Esophagus (tissue), 2 donors: ENCODE results near the gene PGBD5. TPM values are rescaled to one million over a fixed set of nuclear protein-coding genes. Genes with fewer than 3 reads are reported as not detected.

ENCODE experiments used
- H3K27ac ChIP-seq, 2 donors: one replicate each; pipeline ENCODE4 v1.5.1; 2013; ENCODE audit warnings: low read depth in 2 of 2, mild to moderate bottlenecking in 2 of 2, inconsistent platforms in 1 of 2, low read length in 1 of 2, moderate library complexity in 1 of 2
- H3K27me3 ChIP-seq, 2 donors: one replicate each; pipeline ENCODE4 v1.6.1; 2013; ENCODE audit warnings: low read length in 2 of 2, control low read depth in 1 of 2, mild to moderate bottlenecking in 1 of 2; ENCODE audit not compliant: insufficient read depth in 2 of 2, control insufficient read depth in 1 of 2
- H3K36me3 ChIP-seq, 2 donors: one replicate each; pipeline ENCODE4 v1.6.1; 2013; ENCODE audit warnings: low read length in 1 of 2; ENCODE audit not compliant: control insufficient read depth in 2 of 2, insufficient read depth in 2 of 2
- H3K4me1 ChIP-seq, 2 donors: one replicate each; pipeline ENCODE4 v1.6.1; 2013; ENCODE audit warnings: low read length in 1 of 2; ENCODE audit not compliant: control insufficient read depth in 2 of 2, insufficient read depth in 2 of 2
- H3K4me3 ChIP-seq, 2 donors: one replicate each; pipeline ENCODE4 v1.5.1; 2013; ENCODE audit warnings: low read length in 2 of 2, mild to moderate bottlenecking in 2 of 2, low read depth in 1 of 2, moderate library complexity in 1 of 2
- H3K9me3 ChIP-seq, 2 donors: one replicate each; pipeline ENCODE4 v1.6.1; 2013; ENCODE audit warnings: mild to moderate bottlenecking in 2 of 2, low read depth in 1 of 2, low read length in 1 of 2, moderate library complexity in 1 of 2; ENCODE audit not compliant: control insufficient read depth in 2 of 2, insufficient read depth in 1 of 2
- WGBS, 2 donors: extraction: QIAGEN DNeasy Blood & Tissue Kit; methylation state at CpG; one replicate each; pipeline ENCODE4 v1.1.7; 2013; 5-methylcytosine and 5-hydroxymethylcytosine counted together
- polyA plus RNA-seq, 2 donors: library from polyadenylated mRNA; stranded (reverse); fragments of 200-250 nt; gene quantifications; one replicate each; pipeline ENCODE4 v1.2.3, GENCODE V29; 2013
- donor health status: healthy with polysubstance abuse.
- donor health status: Bipolar disorder and iron deficiency.

The PGBD5 gene
- polyA plus RNA-seq, 2 donors: 0.22 to 0.67 TPM

GRCh38 chr1:230339033-230339432, 87.1 kb downstream of the PGBD5 start:
- peaks cover 0 to 3% of the 10 kb centered on the region in 2 donors for H3K27me3 ChIP-seq

GRCh38 chr1:230337266-230337665, 88.9 kb downstream of the PGBD5 start:
- Histone ChIP-seq H3K27ac (no peak overlapping the region), H3K4me1 (no peaks in the 10 kb centered on the region), H3K4me3 (no peak overlapping the region), H3K36me3 (no peaks in the 10 kb centered on the region), H3K9me3 (no peaks in the 10 kb centered on the region), H3K27me3 (no peaks in the 10 kb centered on the region)
- WGBS, 2 donors: 87% methylated on average over 5 of the region's 5 CpGs

More at GRCh38 chr1:230339033-230339432, 87.1 kb downstream of the PGBD5 start:
- Histone ChIP-seq H3K4me3 (no peak overlapping the region), H3K9me3 (no peaks in the 10 kb centered on the region), H3K27ac (no peak overlapping the region), H3K36me3 (no peaks in the 10 kb centered on the region), H3K4me1 (no peaks in the 10 kb centered on the region)
- 84 to 87% methylated on average over 8 of the region's 8 CpGs for WGBS, 2 donors

- no peaks in the 10 kb centered on the region for H3K36me3 ChIP-seq
- 77 to 78% methylated on average over 12 of the region's 12 CpGs for WGBS, 2 donors
- no peak overlapping the region for H3K4me3 ChIP-seq
- H3K4me1 ChIP-seq: no peaks in the 10 kb centered on the region
- no peaks in the 10 kb centered on the region for H3K27me3 ChIP-seq
- no peaks in the 10 kb centered on the region for H3K9me3 ChIP-seq
- H3K27ac ChIP-seq: no peak overlapping the region
Measured at GRCh38 chr1:230335861-230336522, 90.1 kb downstream of the PGBD5 start.

- Histone ChIP-seq H3K4me1 (no peaks in the 10 kb centered on the region), H3K27ac (no peak overlapping the region), H3K4me3 (no peak overlapping the region), H3K36me3 (no peaks in the 10 kb centered on the region), H3K27me3 (no peaks in the 10 kb centered on the region), H3K9me3 (no peaks in the 10 kb centered on the region)
- 85% methylated on average over 3 of the region's 3 CpGs for WGBS, 2 donors
Measured at GRCh38 chr1:230334447-230334837, 91.7 kb downstream of the PGBD5 start.

- Histone ChIP-seq H3K9me3 (no peaks in the 10 kb centered on the region), H3K4me3 (no peak overlapping the region), H3K4me1 (no peaks in the 10 kb centered on the region), H3K36me3 (no peaks in the 10 kb centered on the region), H3K27ac (no peak overlapping the region), H3K27me3 (no peaks in the 10 kb centered on the region)
- 89 to 92% methylated on average over 20 of the region's 20 CpGs for WGBS, 2 donors
Measured at GRCh38 chr1:230333590-230334446, 92.3 kb downstream of the PGBD5 start.

GRCh38 chr1:230332575-230333066, 93.5 kb downstream of the PGBD5 start:
- Histone ChIP-seq H3K27me3 (no peaks in the 10 kb centered on the region), H3K4me1 (no peaks in the 10 kb centered on the region), H3K4me3 (no peak overlapping the region), H3K36me3 (no peaks in the 10 kb centered on the region), H3K9me3 (no peaks in the 10 kb centered on the region), H3K27ac (no peak overlapping the region)
- 77 to 87% methylated on average over 27 to 29 of the region's 29 CpGs for WGBS, 2 donors

GRCh38 chr1:230332061-230332460, 94.1 kb downstream of the PGBD5 start:
- Histone ChIP-seq H3K4me1 (no peaks in the 10 kb centered on the region), H3K4me3 (no peak overlapping the region), H3K9me3 (no peaks in the 10 kb centered on the region), H3K27ac (no peak overlapping the region), H3K27me3 (no peaks in the 10 kb centered on the region), H3K36me3 (no peaks in the 10 kb centered on the region)
- WGBS, 2 donors: 84 to 87% methylated on average over 8 of the region's 8 CpGs

GRCh38 chr1:230330157-230330556, 96.0 kb downstream of the PGBD5 start:
- no peaks in the 10 kb centered on the region for H3K36me3 ChIP-seq
- 81 to 88% methylated on average over 7 of the region's 7 CpGs for WGBS, 2 donors
- no peaks in the 10 kb centered on the region for H3K4me1 ChIP-seq

GRCh38 chr1:230328342-230329015, 97.7 kb downstream of the PGBD5 start:
- 86 to 88% methylated on average over 7 of the region's 7 CpGs for WGBS, 2 donors
- no peaks in the 10 kb centered on the region for H3K4me1 ChIP-seq
- H3K36me3 ChIP-seq: no peaks in the 10 kb centered on the region
- no peak overlapping the region for H3K27ac ChIP-seq
- no peak overlapping the region for H3K4me3 ChIP-seq
- H3K27me3 ChIP-seq: no peaks in the 10 kb centered on the region
- no peaks in the 10 kb centered on the region for H3K9me3 ChIP-seq

More at GRCh38 chr1:230330157-230330556, 96.0 kb downstream of the PGBD5 start:
- Histone ChIP-seq H3K27ac (no peak overlapping the region), H3K27me3 (no peaks in the 10 kb centered on the region), H3K9me3 (no peaks in the 10 kb centered on the region), H3K4me3 (no peak overlapping the region)
